ENCODE measurements around the gene KRT76.
"Not testable (repeated sequence)": the region's sequence is repeated elsewhere in the genome, so short reads cannot be mapped to it uniquely, and the experiment has no call there.

The KRT76 gene

DNA sequence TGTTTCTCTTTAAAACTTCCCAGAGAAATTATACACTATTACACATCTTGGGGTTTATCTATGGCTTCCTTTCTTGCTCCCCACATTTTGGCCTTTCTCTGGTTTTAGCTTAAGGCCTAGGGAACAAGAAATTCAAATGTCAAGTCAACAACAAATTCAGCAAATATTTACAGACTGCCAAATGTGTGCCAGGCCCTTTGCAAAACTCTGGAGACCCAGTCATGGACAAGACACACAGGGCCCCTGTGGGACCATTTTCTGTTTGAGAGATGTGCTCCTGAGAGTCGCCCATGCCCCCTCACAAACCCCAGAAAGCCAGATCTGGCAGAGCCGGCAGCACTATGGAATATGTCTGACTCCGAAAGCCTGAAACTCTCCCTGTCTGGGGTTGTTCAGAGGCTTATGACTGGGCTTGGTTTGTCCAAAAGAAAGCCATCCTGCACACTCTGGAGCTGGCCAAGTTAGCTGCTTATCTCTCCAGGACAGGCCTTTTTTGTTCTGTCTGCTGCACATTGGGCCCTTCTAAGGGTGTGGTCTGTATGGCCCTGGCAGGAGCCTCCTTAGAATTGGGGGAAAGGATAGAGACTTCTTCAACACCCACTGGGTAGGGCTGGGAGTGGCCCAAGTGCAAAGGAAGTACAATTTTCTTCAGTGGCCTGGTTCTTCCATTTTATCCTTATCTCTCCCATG lies 19.8 kb upstream of the KRT76 start:
- no peak for DNase-seq (ENCODE audit: low read depth in 2 of 2)

GRCh38 chr12:52796429-52796794 lies 19.3 kb upstream of the KRT76 start:
- DNase-seq (ENCODE audit: low read depth in 2 of 2), result no peak

GRCh38 chr12:52795694-52796428 lies 18.7 kb upstream of the KRT76 start, which contains the start of gene KRT3:
Gene KRT3, minus strand, starts transcription at chr12:52796117. Its CDS starts 75 bp downstream, at chr12:52796042.
- no peak for DNase-seq (ENCODE audit: low read depth in 2 of 2)

DNA sequence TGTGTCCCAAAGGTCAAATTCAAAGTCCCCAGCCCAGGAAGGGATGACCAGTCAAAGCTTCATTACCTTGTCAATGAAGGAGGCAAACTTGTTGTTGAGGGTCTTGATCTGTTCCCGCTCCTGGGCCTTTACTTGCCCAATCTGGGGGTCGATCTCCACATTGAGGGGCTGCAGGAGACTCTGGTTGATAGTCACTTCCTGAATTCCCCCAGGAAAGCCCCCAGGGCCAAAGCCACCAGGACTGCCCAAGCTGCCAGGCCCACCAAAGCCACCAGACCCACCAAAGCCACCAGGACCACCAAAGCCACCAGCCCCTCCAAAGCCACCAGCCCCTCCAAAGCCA lies 18.2 kb upstream of the KRT76 start:
- DNase-seq (ENCODE audit: low read depth in 2 of 2), result not testable (repeated sequence)

DNA sequence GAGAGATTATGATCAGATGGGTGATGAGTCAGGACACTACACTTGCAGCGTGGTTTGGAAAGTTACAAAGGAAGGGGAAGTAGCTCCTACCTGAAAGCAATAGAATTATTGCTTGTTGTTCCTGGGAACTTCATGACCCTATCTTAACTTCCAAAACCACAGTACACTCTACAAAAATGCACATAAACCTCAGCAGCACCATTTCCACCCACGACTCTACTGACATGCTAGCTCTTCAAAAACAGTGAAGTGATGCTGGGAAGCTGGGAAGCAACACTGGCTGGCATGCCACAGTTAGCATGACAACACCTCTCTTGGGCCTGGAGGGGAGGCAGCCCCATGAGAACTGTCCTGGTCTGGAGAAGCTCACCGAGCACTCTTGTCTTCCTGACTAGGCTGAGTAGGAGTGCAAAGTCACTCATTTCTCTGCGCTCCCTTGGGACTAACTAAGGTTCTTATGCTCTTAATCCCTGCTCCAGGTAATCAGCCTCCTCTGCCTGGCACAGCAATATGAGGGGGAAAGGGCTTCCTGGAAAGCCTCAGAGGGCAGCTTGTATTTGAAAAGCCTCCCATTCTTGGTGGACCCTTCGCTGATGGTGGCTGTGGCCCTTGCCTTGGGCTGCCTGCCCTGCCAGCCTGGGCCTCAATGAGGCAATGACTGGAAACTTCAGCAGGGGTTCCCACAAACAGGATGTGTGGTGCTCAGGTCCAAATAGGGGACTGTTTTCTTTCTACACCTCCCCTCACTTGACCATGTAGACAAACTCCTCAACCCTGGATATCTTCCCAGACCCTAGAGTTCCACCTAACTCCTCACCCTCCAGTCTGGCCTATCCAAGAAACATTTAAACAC lies 17.6 kb upstream of the KRT76 start:
- no peak for DNase-seq (ENCODE audit: low read depth in 2 of 2)

DNA sequence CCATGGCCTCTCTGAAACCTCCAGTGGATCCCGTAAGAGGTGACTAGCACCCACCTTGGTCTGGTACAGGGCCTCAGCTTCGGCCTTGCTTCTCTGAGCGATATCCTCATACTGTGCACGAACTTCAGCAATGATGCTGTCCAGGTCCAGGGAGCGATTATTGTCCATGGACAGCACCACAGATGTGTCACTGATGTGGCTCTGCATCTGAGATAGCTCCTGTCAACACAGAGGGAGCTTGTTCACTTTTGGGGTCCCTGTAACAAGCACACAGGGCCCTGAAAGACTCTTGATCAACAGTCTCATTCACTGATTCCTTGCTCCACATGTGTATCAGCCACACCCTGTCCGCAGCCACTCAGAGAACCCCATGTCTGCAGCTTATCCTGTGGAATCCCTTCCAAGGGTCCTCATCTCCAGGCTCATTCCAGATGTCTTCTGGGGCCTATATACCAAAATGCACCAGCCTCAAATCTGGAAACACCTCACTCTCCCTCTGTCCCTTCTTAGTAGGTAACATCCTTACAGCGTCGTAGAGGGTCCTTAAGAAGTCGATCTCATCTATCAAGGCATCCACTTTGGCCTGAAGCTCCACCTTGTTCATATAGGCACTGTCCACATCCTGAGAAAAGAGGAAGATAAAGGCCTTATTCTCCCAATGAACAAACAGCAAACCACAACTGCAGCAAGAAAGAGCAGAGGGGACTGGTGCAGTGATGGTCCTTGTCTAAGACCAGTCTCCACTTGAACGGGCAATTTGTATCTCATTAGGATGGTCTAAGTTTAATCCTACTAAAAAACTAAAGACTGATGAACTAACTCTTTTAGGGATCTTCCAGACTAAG lies 15.3 kb upstream of the KRT76 start:
- DNase-seq (ENCODE audit: low read depth in 2 of 2), result no peak

DNA sequence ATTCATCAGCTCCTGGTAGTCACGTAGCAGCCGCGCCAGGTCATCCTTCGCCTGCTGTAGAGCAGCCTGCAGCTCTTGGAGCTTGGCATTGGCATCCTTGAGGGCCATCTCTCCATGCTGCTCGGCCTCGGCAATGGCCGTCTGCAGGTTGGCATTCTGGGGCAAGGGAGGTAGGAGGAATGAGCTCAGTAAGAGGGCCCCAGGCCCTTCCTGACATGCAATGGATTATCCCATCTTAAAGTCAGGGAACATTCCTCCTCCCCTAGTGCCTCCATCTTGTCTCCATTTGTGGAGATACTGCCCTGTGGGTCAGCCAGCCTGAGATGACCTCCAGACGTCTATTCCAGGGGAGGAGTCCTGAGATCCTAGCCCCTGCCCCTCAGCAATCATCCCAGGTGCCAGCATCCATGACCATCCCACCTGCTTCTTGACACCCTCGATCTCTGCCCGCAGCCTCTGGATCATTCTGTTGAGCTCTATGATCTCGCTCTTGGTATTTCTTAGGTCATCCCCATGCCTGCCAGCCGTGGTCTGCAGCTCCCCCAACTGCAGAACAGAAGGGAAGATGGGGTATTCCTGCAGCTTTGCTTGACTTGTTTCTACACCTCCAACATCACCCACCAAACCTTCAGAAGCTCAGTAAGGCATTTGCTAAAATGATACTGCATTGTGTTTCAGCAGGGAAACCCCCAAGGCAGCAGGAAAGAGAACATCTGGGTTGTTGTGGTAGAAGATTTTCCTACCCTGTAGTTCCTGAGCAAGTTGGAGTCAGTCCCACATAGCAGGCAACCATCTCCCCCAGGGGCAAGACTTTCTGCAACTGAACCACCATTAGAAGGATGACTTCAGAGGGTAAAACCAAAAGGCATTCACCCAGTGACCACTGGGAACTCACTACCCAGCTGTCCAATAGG lies 14.4 kb upstream of the KRT76 start:
- no peak for DNase-seq (ENCODE audit: low read depth in 2 of 2)

DNA sequence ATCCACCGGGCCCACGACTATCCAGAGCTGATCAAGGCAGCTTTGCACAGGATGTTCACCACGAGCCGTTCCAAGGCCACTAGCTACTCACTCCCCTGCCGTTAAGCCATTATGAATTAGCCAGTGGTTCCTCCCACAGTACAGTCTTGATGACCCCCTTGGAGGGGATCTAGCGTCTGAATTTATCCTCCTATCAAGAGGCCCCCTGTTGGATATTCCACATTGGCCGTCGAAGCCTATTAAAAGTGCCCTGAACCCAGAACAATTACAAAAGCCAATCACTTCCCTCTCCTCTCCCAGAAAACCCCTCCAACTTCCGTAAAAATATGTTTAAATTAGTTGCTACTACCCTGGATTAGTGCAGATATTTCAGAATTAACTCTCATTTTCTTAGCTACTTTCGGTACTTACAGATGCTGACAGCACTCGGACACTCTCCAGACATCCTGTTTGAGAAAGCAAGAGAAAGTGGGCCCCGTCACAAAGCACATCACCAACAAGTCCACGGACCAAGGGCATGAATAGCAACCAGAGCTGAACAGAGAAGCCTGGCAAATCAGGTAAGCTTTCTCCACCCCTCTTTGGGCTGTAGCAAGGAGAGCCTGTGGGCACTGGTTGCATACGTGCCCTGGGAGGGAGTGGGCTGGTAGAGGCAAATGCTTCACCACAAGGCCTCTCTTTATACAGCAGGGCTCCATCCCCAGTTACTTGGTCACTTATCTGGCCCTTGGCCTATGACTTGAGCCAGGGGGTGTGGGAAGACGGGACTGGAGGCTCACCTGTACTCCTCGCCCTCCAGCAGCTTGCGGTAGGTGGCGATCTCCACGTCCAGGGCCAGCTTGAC lies 13.5 kb upstream of the KRT76 start:
- DNase-seq (ENCODE audit: low read depth in 2 of 2), result no peak

DNA sequence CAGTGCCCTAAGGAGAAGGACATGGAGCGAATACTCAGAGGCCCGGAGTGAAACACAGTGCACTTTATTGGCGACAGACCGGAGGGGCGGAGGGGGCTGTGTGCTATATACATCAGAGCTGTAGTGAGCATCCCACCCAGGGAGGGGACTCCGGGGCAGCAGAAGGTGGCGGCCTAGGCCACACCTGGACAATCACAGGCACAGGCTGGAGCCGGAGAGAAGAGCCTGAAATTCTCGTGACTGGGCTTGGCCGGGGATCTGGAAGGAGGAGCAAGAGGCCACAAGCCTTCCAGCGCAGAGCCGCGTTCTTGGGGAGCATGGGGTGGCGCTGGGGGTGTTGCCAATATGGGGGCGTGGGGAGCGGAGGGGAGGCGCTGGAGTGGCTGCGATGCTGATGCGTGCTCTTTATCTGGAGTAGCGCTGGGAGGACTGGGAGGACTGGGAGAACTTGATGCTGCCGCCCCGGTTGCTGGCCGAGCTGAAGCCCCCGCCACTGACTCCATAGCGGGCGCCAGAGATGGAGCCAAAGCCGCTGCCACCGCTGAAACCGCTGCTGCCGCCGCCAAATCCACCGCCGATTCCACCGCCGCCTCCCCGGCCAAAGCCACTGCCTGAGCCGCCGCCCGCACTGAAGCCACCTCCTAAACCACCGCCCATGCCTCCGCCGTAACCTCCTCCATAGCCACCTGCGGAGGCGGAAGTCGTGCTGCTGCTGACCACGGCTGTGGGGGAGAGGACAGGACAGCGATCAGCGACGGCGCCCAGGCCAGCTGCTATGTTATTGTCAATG lies 12.7 kb upstream of the KRT76 start:
- no peak for DNase-seq (ENCODE audit: low read depth in 2 of 2)

GRCh38 chr12:52788876-52789636 lies 11.9 kb upstream of the KRT76 start:
- no peak for DNase-seq (ENCODE audit: low read depth in 2 of 2)

DNA sequence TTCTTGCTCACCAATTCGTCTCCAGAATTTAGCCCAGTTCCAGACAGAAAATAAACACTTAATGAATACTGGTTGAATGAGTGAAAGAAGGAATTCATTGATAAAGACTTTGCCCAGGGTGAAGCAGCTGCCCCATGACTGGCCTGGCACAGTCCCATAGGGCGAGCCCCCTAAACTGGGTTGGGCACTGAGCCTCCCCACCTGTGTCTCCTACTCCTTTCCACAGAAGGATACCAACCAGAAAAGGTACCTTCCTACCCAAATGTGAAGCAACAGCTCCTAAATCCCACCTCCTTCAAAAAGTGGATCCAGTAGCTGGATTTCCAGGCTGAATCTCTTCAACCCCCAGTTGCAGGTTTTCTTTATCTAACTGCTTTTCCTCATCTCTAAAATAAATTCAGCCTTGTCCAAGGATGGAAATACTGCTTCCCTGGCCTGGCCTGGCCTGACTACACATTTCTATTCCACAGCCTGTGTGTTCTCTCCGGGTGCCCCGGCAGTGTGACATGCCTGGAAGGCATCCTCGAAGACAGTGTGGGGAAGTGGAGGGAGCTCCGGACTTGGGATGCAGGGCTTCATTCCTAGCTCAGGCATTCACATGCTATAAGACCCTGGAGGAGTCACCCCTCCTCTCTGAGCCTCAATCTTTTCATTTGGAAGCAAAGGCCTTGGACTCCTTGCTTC lies 11.2 kb upstream of the KRT76 start:
- DNase-seq (ENCODE audit: low read depth in 2 of 2), result no peak

DNA sequence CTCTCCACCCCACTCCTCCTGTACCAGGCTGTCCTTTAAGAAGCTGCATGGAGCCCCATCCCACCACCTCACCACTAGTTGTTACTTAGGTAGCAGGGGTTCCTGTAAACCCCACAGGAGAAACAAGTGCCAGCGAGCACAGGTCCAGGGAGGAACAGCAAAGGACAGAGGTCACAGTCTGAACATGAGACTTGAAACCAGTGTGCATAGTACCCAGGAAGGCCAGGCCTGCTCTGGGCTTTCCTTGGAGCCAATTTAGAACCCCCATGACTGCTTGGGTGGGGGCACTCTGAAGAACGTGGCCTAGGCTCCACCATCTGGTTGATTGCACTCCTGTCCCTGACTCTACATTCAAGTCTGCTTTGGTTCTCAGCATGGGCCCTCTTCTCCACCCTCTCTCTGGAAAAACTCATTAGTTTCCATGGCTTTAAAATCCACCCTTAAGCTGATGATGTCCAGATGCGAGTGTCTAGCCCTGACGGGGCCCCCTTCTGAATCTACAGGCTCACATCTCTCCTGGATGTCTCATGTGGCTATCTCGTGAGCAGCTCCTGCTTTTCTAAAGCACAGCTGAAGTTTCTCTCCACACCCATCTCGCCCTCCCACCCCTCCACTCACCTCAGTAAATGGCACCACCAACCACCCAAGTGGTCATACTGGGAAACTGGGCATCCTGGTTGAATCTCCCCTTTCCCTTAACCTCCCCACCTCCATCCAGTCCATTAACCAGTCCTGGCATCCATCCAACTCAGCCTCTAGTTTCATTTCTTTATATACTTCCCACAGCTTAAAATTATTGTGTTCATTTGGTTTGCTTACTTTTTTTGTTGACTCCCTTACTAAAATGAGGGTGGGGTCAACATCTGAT lies 10.4 kb upstream of the KRT76 start:
- DNase-seq (ENCODE audit: low read depth in 2 of 2), result no peak

- DNase-seq (ENCODE audit: low read depth in 2 of 2), result no peak
Measured at GRCh38 chr12:52784909-52785308, 7.8 kb upstream of the KRT76 start.

DNA sequence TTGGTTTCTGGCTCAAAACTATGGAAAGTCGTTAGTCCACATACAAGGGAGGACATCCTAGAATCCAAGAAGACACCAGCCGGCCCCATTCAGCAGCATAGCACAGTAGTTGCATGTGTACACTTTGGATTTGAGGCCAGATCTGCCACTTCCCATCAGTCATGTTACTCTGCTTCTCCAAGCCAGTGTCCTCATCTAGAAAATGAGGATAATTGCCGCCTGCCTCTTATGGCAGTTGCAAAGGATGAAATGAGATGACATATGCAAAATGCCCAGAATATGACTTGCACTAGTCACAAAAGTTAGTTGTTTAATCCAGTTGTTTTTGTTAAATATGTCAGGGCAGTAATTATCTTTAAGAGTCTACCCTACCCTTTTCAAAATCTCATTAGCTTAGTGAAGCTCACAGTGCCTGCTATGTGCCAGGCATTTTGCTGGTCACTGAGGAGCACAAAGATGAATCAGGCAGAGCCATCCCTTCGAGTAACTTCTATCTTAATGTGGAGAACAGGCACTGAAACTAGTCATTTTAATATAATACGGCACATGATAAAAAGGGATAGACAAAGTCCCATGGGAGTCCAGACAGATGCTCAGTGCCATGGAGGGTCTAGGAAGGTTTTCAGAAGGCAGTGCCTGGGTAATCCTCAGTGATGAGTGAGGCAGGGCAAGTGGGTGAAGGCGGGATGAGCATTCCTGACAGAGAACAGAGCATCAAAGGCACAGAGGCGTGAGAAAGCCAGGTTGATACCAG lies 6.6 kb upstream of the KRT76 start:
- no peak for DNase-seq (ENCODE audit: low read depth in 2 of 2)

GRCh38 chr12:52782502-52782901 lies 5.4 kb upstream of the KRT76 start:
- no peak for DNase-seq (ENCODE audit: low read depth in 2 of 2)
